Inflammatory macrophage treated with lipopolysaccharide for 1 hour (primary cell): ENCODE measurements around the gene GPR25.

Experiments
- DNase-seq, 2 donors: peaks; one replicate each; pipeline ENCODE4 v3.0.0-alpha.2; 2020 to 2022

The GPR25 gene

GRCh38 chr1:200872446-200873115, at the start of gene GPR25:
GPR25 (plus strand) TSS chr1:200872981; CDS start chr1:200873038, 57 bp downstream.
- DNase-seq = no peak

GRCh38 chr1:200831091-200831490, 41.7 kb upstream of the GPR25 start:
- DNase-seq = no peak

GRCh38 chr1:200834383-200834782, 38.4 kb upstream of the GPR25 start:
- no peak for DNase-seq

GRCh38 chr1:200836213-200836612, 36.6 kb upstream of the GPR25 start:
- no peak for DNase-seq

GRCh38 chr1:200837931-200838571, 34.7 kb upstream of the GPR25 start:
- peak in 1 of 2 donors; percentile 35 for DNase-seq

GRCh38 chr1:200838676-200839445, 33.9 kb upstream of the GPR25 start:
- DNase-seq = no peak

- no peak for DNase-seq
These were observed 27.4 kb upstream of the GPR25 start for GRCh38 chr1:200845360-200845759.

GRCh38 chr1:200846398-200846797, 26.4 kb upstream of the GPR25 start:
- DNase-seq = no peak

- no peak for DNase-seq
These were observed 23.4 kb upstream of the GPR25 start for GRCh38 chr1:200849430-200849829.

GRCh38 chr1:200850554-200850953, 22.2 kb upstream of the GPR25 start:
- peak; percentile 16 to 25 for DNase-seq

GRCh38 chr1:200856716-200857357, 15.9 kb upstream of the GPR25 start:
- no peak for DNase-seq

- no peak for DNase-seq
These were observed 15.0 kb upstream of the GPR25 start for GRCh38 chr1:200857804-200858203.

GRCh38 chr1:200861937-200862647, 10.7 kb upstream of the GPR25 start:
- DNase-seq = peak in 1 of 2 donors; percentile 21

- DNase-seq = no peak
These were observed 9.9 kb upstream of the GPR25 start for GRCh38 chr1:200862713-200863415.

GRCh38 chr1:200866116-200866515, 6.7 kb upstream of the GPR25 start:
- no peak for DNase-seq

- no peak for DNase-seq
These were observed 6.3 kb upstream of the GPR25 start for GRCh38 chr1:200866521-200866920.

- no peak for DNase-seq
These were observed 5.6 kb upstream of the GPR25 start for GRCh38 chr1:200867018-200867811.

- no peak for DNase-seq
These were observed 3.4 kb upstream of the GPR25 start for GRCh38 chr1:200869376-200869752.

- DNase-seq = no peak
These were observed 2.9 kb upstream of the GPR25 start for GRCh38 chr1:200869753-200870391.

GRCh38 chr1:200873116-200873670, 412 bp downstream of the GPR25 start:
- no peak for DNase-seq
